Skeletal muscle tissue (tissue), 4 donors: Measurements from ENCODE around the gene PLXNA1. TPM values are rescaled to one million over a fixed set of nuclear protein-coding genes. Genes with fewer than 3 reads are reported as not detected.

ENCODE experiments used
- H3K27ac ChIP-seq: one replicate; pipeline ENCODE4 v1.7.0; 2013; ENCODE audit warnings: mild to moderate bottlenecking, low read depth, low read length, inconsistent platforms
- H3K27me3 ChIP-seq, 3 donors: one replicate each; pipeline ENCODE4 v1.7.0; 2013; ENCODE audit warnings: low read length in 3 of 3; ENCODE audit not compliant: control insufficient read depth in 3 of 3, insufficient read depth in 3 of 3
- H3K36me3 ChIP-seq, 3 donors: one replicate each; pipeline ENCODE4 v1.7.0; 2013; ENCODE audit warnings: low read length in 3 of 3; ENCODE audit not compliant: control insufficient read depth in 3 of 3, insufficient read depth in 3 of 3
- H3K4me1 ChIP-seq, 3 donors: one replicate each; pipeline ENCODE4 v1.7.0; 2013; ENCODE audit warnings: low read length in 3 of 3, mild to moderate bottlenecking in 3 of 3; ENCODE audit not compliant: control insufficient read depth in 3 of 3, insufficient read depth in 3 of 3
- H3K4me3 ChIP-seq, 3 donors: one replicate each; pipeline ENCODE4 v1.7.0; 2013; ENCODE audit warnings: low read length in 3 of 3
- H3K9ac ChIP-seq, 3 donors: one replicate each; pipeline ENCODE4 v1.7.0; 2013; ENCODE audit warnings: low read length in 3 of 3, mild to moderate bottlenecking in 3 of 3, moderate library complexity in 2 of 3, low read depth in 1 of 3
- H3K9me3 ChIP-seq, 3 donors: one replicate each; pipeline ENCODE4 v1.7.0; 2013; ENCODE audit warnings: low read length in 3 of 3; ENCODE audit not compliant: control insufficient read depth in 3 of 3
- total RNA-seq: library from RNA; depleted of rRNA; stranded (reverse); fragments of >200 nt; gene quantifications from one replicate; pipeline ENCODE4 v1.2.3, GENCODE V29; 2014
- donor health status: Osteomylitis.

The PLXNA1 gene
- total RNA-seq, 1 donor from 2014 or later, result 17.7 TPM

- H3K9me3 ChIP-seq, result no peaks in the 10 kb centered on the region
- H3K4me1 ChIP-seq, result no peaks in the 10 kb centered on the region
These were observed 48.5 kb downstream of the PLXNA1 start for GRCh38 chr3:127031413-127031810.

DNA sequence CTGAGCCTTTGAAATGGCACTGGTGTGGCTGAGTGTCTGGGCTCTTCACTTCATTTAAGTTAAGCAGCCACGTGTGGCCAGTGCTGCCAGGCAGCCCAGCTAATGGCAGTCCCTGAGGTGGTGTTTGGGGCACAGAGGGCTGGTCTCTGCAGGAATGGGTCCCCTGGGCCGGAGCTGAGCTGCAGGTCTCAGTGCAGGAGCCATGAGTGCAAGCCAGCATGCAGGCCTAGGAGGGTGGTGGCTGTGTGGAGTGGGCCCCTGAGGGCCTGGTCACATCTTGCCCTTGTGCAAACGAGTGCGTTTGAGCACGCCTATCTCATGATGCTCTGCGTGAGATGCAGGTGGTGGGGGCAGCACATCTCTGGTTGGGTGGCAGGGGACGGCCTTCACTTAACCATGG, 48.9 kb downstream of the PLXNA1 start:
- H3K27me3 ChIP-seq, result no peaks in the 10 kb centered on the region
- H3K36me3 ChIP-seq, result peaks cover 34 to 45% (median 41%) of the 10 kb centered on the region in 3 donors
- no peak overlapping the region for H3K4me3 ChIP-seq
- no peaks in the 10 kb centered on the region for H3K4me1 ChIP-seq
- no peak overlapping the region for H3K27ac ChIP-seq
- no peaks in the 10 kb centered on the region for H3K9me3 ChIP-seq
- H3K9ac ChIP-seq, result no peak overlapping the region

More at GRCh38 chr3:127031413-127031810, 48.5 kb downstream of the PLXNA1 start:
- peaks cover 38 to 45% (median 43%) of the 10 kb centered on the region in 3 donors for H3K36me3 ChIP-seq
- no peak overlapping the region for H3K9ac ChIP-seq
- H3K4me3 ChIP-seq, result no peak overlapping the region
- no peaks in the 10 kb centered on the region for H3K27me3 ChIP-seq
- H3K27ac ChIP-seq, result no peak overlapping the region

- no peak overlapping the region for H3K4me3 ChIP-seq
- no peaks in the 10 kb centered on the region for H3K4me1 ChIP-seq
- H3K27me3 ChIP-seq, result no peaks in the 10 kb centered on the region
- H3K9me3 ChIP-seq, result no peaks in the 10 kb centered on the region
- H3K27ac ChIP-seq, result no peak overlapping the region
- no peak overlapping the region for H3K9ac ChIP-seq
- peaks cover 32 to 45% (median 41%) of the 10 kb centered on the region in 3 donors for H3K36me3 ChIP-seq
These were observed 49.5 kb downstream of the PLXNA1 start for GRCh38 chr3:127032296-127032990.

Other genes starting within 250 kb of the PLXNA1 start
- not detected for gene PRR23E, start 210.0 kb downstream of the PLXNA1 start, total RNA-seq